Measurements from ENCODE around the gene ZNF408. TPM values are rescaled to one million over a fixed set of nuclear protein-coding genes. Genes with fewer than 3 reads are reported as not detected.
A peak's percentile ranks its signal among the peaks of the same experiment; 100 is the strongest.

The ZNF408 gene
- total and polyA plus RNA-seq, 7 donors, result 5.0 to 15.0 (median 9.9) TPM

- intact Hi-C loops (cut with DNase I), result loop anchor here in 1 of 2 donors (10.0 kb wide), 1 partner anchor 105 kb away; no protein-coding TSS in a partner anchor
- peaks cover 6 to 100% of the 10 kb centered on the region in 2 donors for H3K36me3 ChIP-seq (ENCODE audit: insufficient read depth in 1 of 2, low read depth in 1 of 2)
Observed at GRCh38 chr11:46659908-46660307, 40.9 kb upstream of the ZNF408 start.

GRCh38 chr11:46661836-46662235 lies 39.0 kb upstream of the ZNF408 start:
- ATAC-seq, result no peak
- intact Hi-C loops (cut with DNase I), result loop anchor here in 1 of 2 donors (10.0 kb wide), 1 partner anchor 103 kb away; no protein-coding TSS in a partner anchor
- DNase-seq, result no peak
- H3K36me3 ChIP-seq (ENCODE audit: insufficient read depth in 1 of 2, low read depth in 1 of 2), result peaks cover 6 to 99% of the 10 kb centered on the region in 2 donors
- no peak for TF ChIP-seq CTCF (IDR thresholded peaks at IDR 0.05)
- H3K4me1 ChIP-seq, result no peaks in the 10 kb centered on the region
- H3K27me3 ChIP-seq (ENCODE audit: insufficient read depth in 3 of 3, low read length in 2 of 3), result no peaks in the 10 kb centered on the region
- H3K9me3 ChIP-seq, result no peaks in the 10 kb centered on the region
- no peak overlapping the region for H3K4me3 ChIP-seq
- H3K27ac ChIP-seq, result no peak overlapping the region

More at GRCh38 chr11:46659908-46660307, 40.9 kb upstream of the ZNF408 start:
- no peak for TF ChIP-seq CTCF (IDR thresholded peaks at IDR 0.05)
- Histone ChIP-seq H3K4me1 (no peaks in the 10 kb centered on the region), H3K27ac (no peak overlapping the region), H3K4me3 (no peak overlapping the region), H3K9me3 (no peaks in the 10 kb centered on the region), H3K27me3 (ENCODE audit: insufficient read depth in 3 of 3, low read length in 2 of 3) (no peaks in the 10 kb centered on the region)
- 73 to 90% (median 84%) methylated on average over 1 of the region's 1 CpG for WGBS, 3 donors
- peak in 1 of 4 donors; percentile 64 for ATAC-seq
- DNase-seq, result peak; percentile 45 to 73

GRCh38 chr11:46662366-46662765 lies 38.5 kb upstream of the ZNF408 start:
- ATAC-seq, result no peak
- no peak for DNase-seq
- H3K27me3 ChIP-seq (ENCODE audit: insufficient read depth in 3 of 3, low read length in 2 of 3), result no peaks in the 10 kb centered on the region
- no peaks in the 10 kb centered on the region for H3K9me3 ChIP-seq
- H3K4me1 ChIP-seq, result no peaks in the 10 kb centered on the region
- H3K4me3 ChIP-seq, result no peak overlapping the region
- H3K36me3 ChIP-seq (ENCODE audit: insufficient read depth in 1 of 2, low read depth in 1 of 2), result peaks cover 5 to 99% of the 10 kb centered on the region in 2 donors
- no peak overlapping the region for H3K27ac ChIP-seq
- no peak for TF ChIP-seq CTCF (IDR thresholded peaks at IDR 0.05)
- intact Hi-C loops (cut with DNase I), result loop anchor here in 1 of 2 donors (10.0 kb wide), 1 partner anchor 102 kb away; no protein-coding TSS in a partner anchor

GRCh38 chr11:46663277-46663940 lies 37.4 kb upstream of the ZNF408 start:
- DNase-seq, result no peak
- intact Hi-C loops (cut with DNase I), result loop anchor here in 1 of 2 donors (10.0 kb wide), 1 partner anchor 101 kb away; no protein-coding TSS in a partner anchor
- H3K4me1 ChIP-seq, result no peaks in the 10 kb centered on the region
- WGBS, 3 donors, result 80 to 90% (median 82%) methylated on average over 4 of the region's 4 CpGs
- H3K36me3 ChIP-seq (ENCODE audit: insufficient read depth in 1 of 2, low read depth in 1 of 2), result peaks cover 6 to 99% of the 10 kb centered on the region in 2 donors
- no peak for ATAC-seq
- H3K9me3 ChIP-seq, result no peaks in the 10 kb centered on the region
- no peak overlapping the region for H3K4me3 ChIP-seq
- H3K27ac ChIP-seq, result no peak overlapping the region
- no peak for TF ChIP-seq CTCF (IDR thresholded peaks at IDR 0.05)
- H3K27me3 ChIP-seq (ENCODE audit: insufficient read depth in 3 of 3, low read length in 2 of 3), result no peaks in the 10 kb centered on the region

Measured in psoas muscle (tissue), 8 donors.